IMR-90 (cell line): Measurements from ENCODE around the gene TATDN2. TPM values are rescaled to one million over a fixed set of nuclear protein-coding genes. Genes with fewer than 3 reads are reported as not detected.

Source experiments
- ATAC-seq: fragments of 200-7000 bp; cut with Tn5 transposase; 2 replicates; pipeline ENCODE4 v1.9.1; 2020; ENCODE audit warnings: low read depth, mild to moderate bottlenecking, moderate library complexity
- BruUV-seq: library from RNA; stranded (reverse); fragments of 400-500 nt; replicated peaks from 2 replicates; lab custom pipeline; 2021; lab: Mats Ljungman, UMichigan
- CTCF ChIA-PET: fragments of 300-600 bp; formaldehyde crosslinking; extraction: SDS; loops from one replicate; lab custom pipeline; 2021; ENCODE audit warnings: antibody characterized with exemption; lab: Yijun Ruan, JAX
- POLR2A ChIA-PET: fragments of 300-600 bp; sonication (Branson Sonifier 250); formaldehyde crosslinking; loops from one replicate; lab custom pipeline; 2022; ENCODE audit warnings: antibody characterized with exemption; ENCODE audit not compliant: unreplicated experiment; lab: Charles Lee
- DNase-seq: peaks from one replicate; pipeline ENCODE4 v3.0.0; 2013
- H2AFZ ChIP-seq: replicated peaks from 2 replicates; pipeline ENCODE3; 2013; ENCODE audit warnings: low read length, mild to moderate bottlenecking; ENCODE audit not compliant: poor library complexity
- H2AK5ac ChIP-seq: 2 replicates; pipeline ENCODE4 v1.6.1; 2013; ENCODE audit warnings: low read depth, low read length, inconsistent platforms
- H2AK9ac ChIP-seq: replicated peaks from 2 replicates; pipeline ENCODE3; 2013; ENCODE audit warnings: mild to moderate bottlenecking, low read depth, low read length, moderate library complexity; ENCODE audit not compliant: poor library complexity
- H2BK120ac ChIP-seq: 2 replicates; pipeline ENCODE4 v1.6.1; 2013; ENCODE audit warnings: low read depth, low read length, inconsistent platforms
- H2BK15ac ChIP-seq: 3 replicates; pipeline ENCODE4 v1.6.1; 2013; ENCODE audit warnings: low read depth, low read length, inconsistent platforms
- H2BK20ac ChIP-seq: 2 replicates; pipeline ENCODE4 v1.6.1; 2013; ENCODE audit warnings: low read depth, mild to moderate bottlenecking, inconsistent platforms, low read length, moderate library complexity
- H2BK5ac ChIP-seq: 2 replicates; pipeline ENCODE4 v1.6.1; 2013; ENCODE audit warnings: mild to moderate bottlenecking, low read depth, low read length, inconsistent platforms; ENCODE audit not compliant: poor library complexity, severe bottlenecking
- H3K14ac ChIP-seq: replicated peaks from 2 replicates; pipeline ENCODE4 v1.6.1; 2013; ENCODE audit warnings: low read depth, low read length, inconsistent platforms
- H3K18ac ChIP-seq: 2 replicates; pipeline ENCODE4 v1.6.1; 2013; ENCODE audit warnings: low read depth, low read length, control low read depth
- H3K23ac ChIP-seq: 2 replicates; pipeline ENCODE4 v1.6.1; 2013; ENCODE audit warnings: low read depth, low read length, inconsistent platforms
- H3K27ac ChIP-seq: 2 replicates; pipeline ENCODE4 v1.5.1; 2013; ENCODE audit warnings: mild to moderate bottlenecking, control low read depth, low read length; ENCODE audit not compliant: insufficient read depth
- H3K27me3 ChIP-seq: 2 replicates; pipeline ENCODE4 v1.6.1; 2013; ENCODE audit warnings: low read length; ENCODE audit not compliant: control insufficient read depth, insufficient read depth
- H3K36me3 ChIP-seq: 2 replicates; pipeline ENCODE4 v1.6.1; 2013; ENCODE audit warnings: low read length, mixed read lengths; ENCODE audit not compliant: control insufficient read depth, insufficient read depth
- H3K4ac ChIP-seq: 2 replicates; pipeline ENCODE4 v1.6.1; 2013; ENCODE audit warnings: low read depth, low read length, inconsistent platforms
- H3K4me1 ChIP-seq: 2 replicates; pipeline ENCODE4 v1.6.1; 2013; ENCODE audit warnings: low read length, mixed read lengths; ENCODE audit not compliant: control insufficient read depth, insufficient read depth
- H3K4me2 ChIP-seq: 2 replicates; pipeline ENCODE4 v1.6.1; 2013; ENCODE audit warnings: low read depth, mild to moderate bottlenecking, control low read depth, low read length, moderate library complexity
- H3K4me3 ChIP-seq: 2 replicates; pipeline ENCODE4 v1.5.1; 2013; ENCODE audit warnings: low read depth, mild to moderate bottlenecking, control low read depth, low read length, moderate library complexity; ENCODE audit not compliant: insufficient read depth
- H3K56ac ChIP-seq: 2 replicates; pipeline ENCODE4 v1.6.1; 2013; ENCODE audit warnings: low read length, inconsistent platforms; ENCODE audit not compliant: insufficient read depth; ENCODE audit errors: extremely low read depth
- H3K79me1 ChIP-seq, 2 experiments: 2 replicates each; pipeline ENCODE4 v1.6.1; 2013; ENCODE audit warnings: low read length in 2 of 2, inconsistent platforms in 1 of 2, low read depth in 1 of 2
- H3K9ac ChIP-seq: 2 replicates; pipeline ENCODE4 v1.6.1; 2013; ENCODE audit warnings: low read depth, low read length, control low read depth
- H3K9me1 ChIP-seq: 2 replicates; pipeline ENCODE4 v1.6.1; 2013; ENCODE audit warnings: low read length, inconsistent platforms; ENCODE audit not compliant: insufficient read depth
- H3K9me3 ChIP-seq: 2 replicates; pipeline ENCODE4 v1.6.1; 2013; ENCODE audit warnings: low read length; ENCODE audit not compliant: control insufficient read depth, insufficient read depth
- H4K20me1 ChIP-seq: 2 replicates; pipeline ENCODE4 v1.6.1; 2013; ENCODE audit warnings: low read length, inconsistent platforms; ENCODE audit not compliant: insufficient read depth
- H4K5ac ChIP-seq: 2 replicates; pipeline ENCODE4 v1.6.1; 2013; ENCODE audit warnings: mild to moderate bottlenecking, low read depth, low read length, control low read depth
- H4K8ac ChIP-seq, 2 experiments: 2 replicates each; pipeline ENCODE4 v1.6.1; 2013; ENCODE audit warnings: low read depth in 2 of 2, low read length in 2 of 2, control low read depth in 1 of 2, inconsistent platforms in 1 of 2
- H4K91ac ChIP-seq: 2 replicates; pipeline ENCODE4 v1.6.1; 2013; ENCODE audit warnings: low read depth, low read length, inconsistent platforms; ENCODE audit not compliant: insufficient read depth
- BHLHE40 ChIP-seq: fragments of 150-350 bp; IDR thresholded peaks from 2 replicates; pipeline ENCODE4 v1.6.1; 2016; ENCODE audit warnings: mild to moderate bottlenecking, low read depth, low read length
- CEBPB ChIP-seq: IDR thresholded peaks from 2 replicates; pipeline ENCODE4 v1.6.1; 2012; ENCODE audit warnings: low read depth, low read length, improper control_type of control experiment
- CHD1 ChIP-seq: IDR thresholded peaks from 2 replicates; pipeline ENCODE4 v1.6.1; 2012; ENCODE audit warnings: low read depth, low read length, improper control_type of control experiment
- ELK1 ChIP-seq: fragments of 150-350 bp; IDR thresholded peaks from 2 replicates; pipeline ENCODE4 v1.6.1; 2016; ENCODE audit warnings: low read depth, mild to moderate bottlenecking, low read length, moderate library complexity, borderline replicate concordance
- FOS ChIP-seq: fragments of 150-350 bp; IDR thresholded peaks from 2 replicates; pipeline ENCODE4 v1.6.1; 2016; ENCODE audit warnings: low read depth, low read length
- MAFK ChIP-seq: IDR thresholded peaks from 2 replicates; pipeline ENCODE4 v1.6.1; 2012; ENCODE audit warnings: low read depth, low read length, improper control_type of control experiment
- MAZ ChIP-seq: IDR thresholded peaks from 2 replicates; pipeline ENCODE4 v1.6.1; 2012; ENCODE audit warnings: low read depth, mild to moderate bottlenecking, low read length, improper control_type of control experiment, moderate library complexity, borderline replicate concordance
- MXI1 ChIP-seq: IDR thresholded peaks from 2 replicates; pipeline ENCODE4 v1.6.1; 2012; ENCODE audit warnings: low read depth, mild to moderate bottlenecking, low read length, moderate library complexity, borderline replicate concordance
- NFE2L2 ChIP-seq: fragments of 150-350 bp; IDR thresholded peaks from 2 replicates; pipeline ENCODE4 v1.6.1; 2016; ENCODE audit warnings: low read depth, mild to moderate bottlenecking, low read length
- POLR2A ChIP-seq: IDR thresholded peaks from 2 replicates; pipeline ENCODE4 v1.6.1; 2012; ENCODE audit warnings: mild to moderate bottlenecking, low read depth, low read length
- RAD21 ChIP-seq: IDR thresholded peaks from 2 replicates; pipeline ENCODE4 v1.6.1; 2012; ENCODE audit warnings: low read length, improper control_type of control experiment
- RCOR1 ChIP-seq: IDR thresholded peaks from 2 replicates; pipeline ENCODE4 v1.6.1; 2012; ENCODE audit warnings: mild to moderate bottlenecking, low read length, improper control_type of control experiment; ENCODE audit not compliant: insufficient replicate concordance
- RFX5 ChIP-seq: IDR thresholded peaks from 2 replicates; pipeline ENCODE4 v1.8.0; 2012; ENCODE audit warnings: low read depth, mild to moderate bottlenecking, low read length, moderate library complexity
- SMC3 ChIP-seq: fragments of 150-350 bp; IDR thresholded peaks from 2 replicates; pipeline ENCODE4 v1.6.1; 2016; ENCODE audit warnings: low read depth, mild to moderate bottlenecking, antibody characterized with exemption, low read length, moderate library complexity
- USF2 ChIP-seq: fragments of 150-350 bp; IDR thresholded peaks from 2 replicates; pipeline ENCODE4 v1.6.1; 2017; ENCODE audit warnings: mild to moderate bottlenecking, antibody characterized with exemption, low read length, low read depth
- WGBS, 2 experiments: methylation state at CpG; one replicate each; pipeline versions ENCODE4 v1.1.5 to v1.1.7; 2013; ENCODE audit warnings: missing lambda C conversion rate in 2 of 2; ENCODE audit not compliant: insufficient read length in 1 of 2; ENCODE audit errors: extremely low coverage in 2 of 2; 5-methylcytosine and 5-hydroxymethylcytosine counted together
- dilution Hi-C: fragments of 300-500 bp; cut with HindIII; formaldehyde crosslinking; loops from one replicate; pipeline ENCODE4 v1.14.3; 2018; ENCODE audit warnings: low sequenced_read_pairs; ENCODE audit not compliant: unreplicated experiment
- in situ Hi-C: fragments of 300-500 bp; cut with MboI; formaldehyde crosslinking; loops from 3 replicates; pipeline ENCODE4 v1.14.3; 2019; ENCODE audit warnings: low sequenced_read_pairs, inconsistent platforms, mixed read lengths
- intact Hi-C: fragments of 100-400 bp; cut with micrococcal nuclease; formaldehyde crosslinking; loops from 2 replicates; pipeline ENCODE4 v1.10.0; 2022
- polyA plus RNA-seq, 3 experiments: library from polyadenylated mRNA; depleted of rRNA; stranded (reverse); fragments of >200 nt; gene quantifications; 2 replicates each; pipeline ENCODE4 v1.2.3, GENCODE V29; 2012; ENCODE audit warnings: low replicate concordance in 1 of 3
- total RNA-seq: library from RNA; depleted of rRNA; stranded (reverse); fragments of >200 nt; gene quantifications from 2 replicates; pipeline ENCODE4 v1.2.3, GENCODE V29; 2012
- TF ChIP-seq, protein P1 (sequence below): conservative IDR thresholded peaks from 2 replicates; pipeline ENCODE4 v1.5.1; 2012; ENCODE audit warnings: mild to moderate bottlenecking, low read depth, low read length, improper control_type of control experiment

Gene TATDN2
- total and polyA plus RNA-seq, 2 of the 4 experiments (the other 2 are of a cell fraction) = 9.0 to 18.8 TPM

GRCh38 chr3:10289787-10290355 is 41.6 kb downstream of the TATDN2 start:
- Histone ChIP-seq H3K56ac (no peak overlapping the region), H3K36me3 (peaks cover 26% of the 10 kb centered on the region), H3K9me3 (no peaks in the 10 kb centered on the region), H3K27me3 (no peaks in the 10 kb centered on the region), H4K8ac (no peak overlapping the region), H2AFZ (no peak overlapping the region), H3K9me1 (peaks cover 3% of the 10 kb centered on the region; the same call in 1 of the 2 replicates), H4K20me1 (no peaks in the 10 kb centered on the region), H2AK9ac (no peak overlapping the region), H3K4me3 (no peak overlapping the region), H2AK5ac (no peak overlapping the region), H3K4me1 (no peaks in the 10 kb centered on the region), H3K9ac (no peak overlapping the region), H4K5ac (no peak overlapping the region), H4K91ac (no peak overlapping the region), H3K27ac (no peak overlapping the region), H2BK5ac (no peak overlapping the region), H3K4ac (no peak overlapping the region), H3K23ac (no peak overlapping the region), H2BK120ac (no peak overlapping the region), H3K18ac (no peak overlapping the region), H3K14ac (no peak overlapping the region), H2BK15ac (no peak overlapping the region), H2BK20ac (no peak overlapping the region), H3K4me2 (no peak overlapping the region), H3K79me1 (no peaks in the 10 kb centered on the region; a peak in 1 of 4 replicates)
- DNase-seq (no peak), ATAC-seq (no peak)
- POLR2A ChIA-PET = no interaction called here
- intact Hi-C loops (loop anchor here (10.0 kb wide), 1 partner anchor 445 kb away; the partner anchor contains the start of gene RPUSD3), dilution Hi-C loops (no loop called here), in situ Hi-C loops (no loop called here)
- TF ChIP-seq USF2 (no peak), NFE2L2 (no peak), CEBPB (no peak), RAD21 (no peak), BHLHE40 (no peak), POLR2A (no peak), SMC3 (no peak), MAZ (no peak), MAFK (no peak), FOS (no peak), ELK1 (no peak), RFX5 (no peak), RCOR1 (no peak), MXI1 (no peak), CHD1 (no peak)
- TF ChIP-seq, protein P1, sequence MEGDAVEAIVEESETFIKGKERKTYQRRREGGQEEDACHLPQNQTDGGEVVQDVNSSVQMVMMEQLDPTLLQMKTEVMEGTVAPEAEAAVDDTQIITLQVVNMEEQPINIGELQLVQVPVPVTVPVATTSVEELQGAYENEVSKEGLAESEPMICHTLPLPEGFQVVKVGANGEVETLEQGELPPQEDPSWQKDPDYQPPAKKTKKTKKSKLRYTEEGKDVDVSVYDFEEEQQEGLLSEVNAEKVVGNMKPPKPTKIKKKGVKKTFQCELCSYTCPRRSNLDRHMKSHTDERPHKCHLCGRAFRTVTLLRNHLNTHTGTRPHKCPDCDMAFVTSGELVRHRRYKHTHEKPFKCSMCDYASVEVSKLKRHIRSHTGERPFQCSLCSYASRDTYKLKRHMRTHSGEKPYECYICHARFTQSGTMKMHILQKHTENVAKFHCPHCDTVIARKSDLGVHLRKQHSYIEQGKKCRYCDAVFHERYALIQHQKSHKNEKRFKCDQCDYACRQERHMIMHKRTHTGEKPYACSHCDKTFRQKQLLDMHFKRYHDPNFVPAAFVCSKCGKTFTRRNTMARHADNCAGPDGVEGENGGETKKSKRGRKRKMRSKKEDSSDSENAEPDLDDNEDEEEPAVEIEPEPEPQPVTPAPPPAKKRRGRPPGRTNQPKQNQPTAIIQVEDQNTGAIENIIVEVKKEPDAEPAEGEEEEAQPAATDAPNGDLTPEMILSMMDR = no peak
- WGBS, 2 experiments = 100% methylated on average over 1 of the region's 9 CpGs; no CpG with 5 or more reads in 1 of the 2 experiments
- BruUV-seq = no TSS peak
- CTCF ChIA-PET = no interaction called here
